ENCODE data around the gene MYO1D. TPM values are rescaled to one million over a fixed set of nuclear protein-coding genes. Genes with fewer than 3 reads are reported as not detected.

The MYO1D gene
- total RNA-seq, 1 experiment from 2014 or later, result 1.3 TPM

DNA sequence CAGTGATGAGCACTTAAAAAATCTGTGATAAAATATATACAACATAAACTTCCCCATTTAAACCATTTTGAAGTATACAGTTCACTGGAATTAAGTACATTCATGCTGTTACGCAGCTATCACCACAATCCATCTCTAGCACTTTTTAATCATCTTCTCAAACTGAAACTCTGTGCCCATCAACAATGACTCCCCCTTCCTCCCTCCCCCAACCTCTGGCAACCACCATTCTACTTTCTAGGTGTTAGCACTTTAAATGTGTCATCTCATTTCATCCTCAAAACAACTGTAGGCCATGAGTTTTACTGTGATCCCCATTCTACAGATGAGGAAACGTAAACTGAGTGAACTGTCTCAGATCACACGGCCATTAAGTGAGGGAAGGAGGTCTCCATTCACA, 37.3 kb upstream of the MYO1D start:
- TF ChIP-seq SIN3A (IDR thresholded peaks at IDR 0.05; ENCODE audit: borderline replicate concordance, insufficient read depth, low read depth, low read length) (no peak), TCF7L2 (IDR thresholded peaks at IDR 0.05; ENCODE audit: low read depth, low read length) (no peak), POLR2AphosphoS5 (IDR thresholded peaks at IDR 0.05; ENCODE audit: low read depth, low read length) (no peak)
- TF ChIP-seq, protein P1, sequence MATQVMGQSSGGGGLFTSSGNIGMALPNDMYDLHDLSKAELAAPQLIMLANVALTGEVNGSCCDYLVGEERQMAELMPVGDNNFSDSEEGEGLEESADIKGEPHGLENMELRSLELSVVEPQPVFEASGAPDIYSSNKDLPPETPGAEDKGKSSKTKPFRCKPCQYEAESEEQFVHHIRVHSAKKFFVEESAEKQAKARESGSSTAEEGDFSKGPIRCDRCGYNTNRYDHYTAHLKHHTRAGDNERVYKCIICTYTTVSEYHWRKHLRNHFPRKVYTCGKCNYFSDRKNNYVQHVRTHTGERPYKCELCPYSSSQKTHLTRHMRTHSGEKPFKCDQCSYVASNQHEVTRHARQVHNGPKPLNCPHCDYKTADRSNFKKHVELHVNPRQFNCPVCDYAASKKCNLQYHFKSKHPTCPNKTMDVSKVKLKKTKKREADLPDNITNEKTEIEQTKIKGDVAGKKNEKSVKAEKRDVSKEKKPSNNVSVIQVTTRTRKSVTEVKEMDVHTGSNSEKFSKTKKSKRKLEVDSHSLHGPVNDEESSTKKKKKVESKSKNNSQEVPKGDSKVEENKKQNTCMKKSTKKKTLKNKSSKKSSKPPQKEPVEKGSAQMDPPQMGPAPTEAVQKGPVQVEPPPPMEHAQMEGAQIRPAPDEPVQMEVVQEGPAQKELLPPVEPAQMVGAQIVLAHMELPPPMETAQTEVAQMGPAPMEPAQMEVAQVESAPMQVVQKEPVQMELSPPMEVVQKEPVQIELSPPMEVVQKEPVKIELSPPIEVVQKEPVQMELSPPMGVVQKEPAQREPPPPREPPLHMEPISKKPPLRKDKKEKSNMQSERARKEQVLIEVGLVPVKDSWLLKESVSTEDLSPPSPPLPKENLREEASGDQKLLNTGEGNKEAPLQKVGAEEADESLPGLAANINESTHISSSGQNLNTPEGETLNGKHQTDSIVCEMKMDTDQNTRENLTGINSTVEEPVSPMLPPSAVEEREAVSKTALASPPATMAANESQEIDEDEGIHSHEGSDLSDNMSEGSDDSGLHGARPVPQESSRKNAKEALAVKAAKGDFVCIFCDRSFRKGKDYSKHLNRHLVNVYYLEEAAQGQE (IDR thresholded peaks at IDR 0.05; ENCODE audit: insufficient read depth in 1 of 2, low read depth in 2 of 2, low read length in 1 of 2), result no peak
- TF ChIP-seq, protein P2, sequence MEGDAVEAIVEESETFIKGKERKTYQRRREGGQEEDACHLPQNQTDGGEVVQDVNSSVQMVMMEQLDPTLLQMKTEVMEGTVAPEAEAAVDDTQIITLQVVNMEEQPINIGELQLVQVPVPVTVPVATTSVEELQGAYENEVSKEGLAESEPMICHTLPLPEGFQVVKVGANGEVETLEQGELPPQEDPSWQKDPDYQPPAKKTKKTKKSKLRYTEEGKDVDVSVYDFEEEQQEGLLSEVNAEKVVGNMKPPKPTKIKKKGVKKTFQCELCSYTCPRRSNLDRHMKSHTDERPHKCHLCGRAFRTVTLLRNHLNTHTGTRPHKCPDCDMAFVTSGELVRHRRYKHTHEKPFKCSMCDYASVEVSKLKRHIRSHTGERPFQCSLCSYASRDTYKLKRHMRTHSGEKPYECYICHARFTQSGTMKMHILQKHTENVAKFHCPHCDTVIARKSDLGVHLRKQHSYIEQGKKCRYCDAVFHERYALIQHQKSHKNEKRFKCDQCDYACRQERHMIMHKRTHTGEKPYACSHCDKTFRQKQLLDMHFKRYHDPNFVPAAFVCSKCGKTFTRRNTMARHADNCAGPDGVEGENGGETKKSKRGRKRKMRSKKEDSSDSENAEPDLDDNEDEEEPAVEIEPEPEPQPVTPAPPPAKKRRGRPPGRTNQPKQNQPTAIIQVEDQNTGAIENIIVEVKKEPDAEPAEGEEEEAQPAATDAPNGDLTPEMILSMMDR (IDR thresholded peaks at IDR 0.05), result no peak
- intact Hi-C loops (cut with micrococcal nuclease; ENCODE audit: unreplicated experiment), result no loop called here
- DNase-seq (ENCODE audit: low read depth, low spot score), result no peak
- peaks cover 14% of the 10 kb centered on the region for H3K27me3 ChIP-seq (ENCODE audit: control insufficient read depth, insufficient read depth, low read length)
- H3K4me3 ChIP-seq (ENCODE audit: low read depth in 2 of 2, low read length in 2 of 2), result no peak overlapping the region
- POLR2A ChIA-PET, result no interaction called here
- H3K27ac ChIP-seq (ENCODE audit: low read length), result no peak overlapping the region
- no TSS peak for BruUV-seq (replicated peaks)
- H3K4me1 ChIP-seq (ENCODE audit: control insufficient read depth, insufficient read depth, low read length), result no peaks in the 10 kb centered on the region
- ATAC-seq, result no peak
- no peaks in the 10 kb centered on the region for H3K9me3 ChIP-seq (ENCODE audit: control insufficient read depth, insufficient read depth, low read depth, low read length)
- in situ Hi-C loops (cut with HindIII; ENCODE audit: low pct_unique_long_range_greater_than_20kb, low sequenced_read_pairs), result no loop called here
- CTCF ChIA-PET, result interaction anchor here (0.9 kb wide), 1 partner anchor 84 kb away, joined by 3 read pairs; no protein-coding TSS in a partner anchor
- H3K36me3 ChIP-seq (ENCODE audit: control insufficient read depth, insufficient read depth, low read length), result no peaks in the 10 kb centered on the region

GRCh38 chr17:32913593-32913992, 36.7 kb upstream of the MYO1D start:
- ChIA-PET CTCF (no interaction called here), POLR2A (no interaction called here)
- no peak for ATAC-seq
- Histone ChIP-seq H3K36me3 (ENCODE audit: control insufficient read depth, insufficient read depth, low read length) (no peaks in the 10 kb centered on the region), H3K4me3 (ENCODE audit: low read depth in 2 of 2, low read length in 2 of 2) (no peak overlapping the region), H3K4me1 (ENCODE audit: control insufficient read depth, insufficient read depth, low read length) (no peaks in the 10 kb centered on the region), H3K27me3 (ENCODE audit: control insufficient read depth, insufficient read depth, low read length) (peaks cover 14% of the 10 kb centered on the region), H3K27ac (ENCODE audit: low read length) (no peak overlapping the region), H3K9me3 (ENCODE audit: control insufficient read depth, insufficient read depth, low read depth, low read length) (no peaks in the 10 kb centered on the region)
- in situ Hi-C loops (cut with HindIII; ENCODE audit: low pct_unique_long_range_greater_than_20kb, low sequenced_read_pairs), result no loop called here
- DNase-seq (ENCODE audit: low read depth, low spot score), result no peak
- no TSS peak for BruUV-seq (replicated peaks)
- intact Hi-C loops (cut with micrococcal nuclease; ENCODE audit: unreplicated experiment), result no loop called here
- TF ChIP-seq, protein P1 (IDR thresholded peaks at IDR 0.05; ENCODE audit: insufficient read depth in 1 of 2, low read depth in 2 of 2, low read length in 1 of 2), result no peak
- TF ChIP-seq TCF7L2 (IDR thresholded peaks at IDR 0.05; ENCODE audit: low read depth, low read length) (no peak), SIN3A (IDR thresholded peaks at IDR 0.05; ENCODE audit: borderline replicate concordance, insufficient read depth, low read depth, low read length) (no peak), POLR2AphosphoS5 (IDR thresholded peaks at IDR 0.05; ENCODE audit: low read depth, low read length) (no peak)
- TF ChIP-seq, protein P2 (IDR thresholded peaks at IDR 0.05), result no peak

Data from Panc1 (cell line).